HG03521 (cell line): ENCODE data around the gene FRYL.
"Not testable (repeated sequence)": the region's sequence is repeated elsewhere in the genome, so short reads cannot be mapped to it uniquely, and the experiment has no call there.

Experiments
- ATAC-seq: cut with Tn5 transposase; IDR thresholded peaks from one replicate; pipeline ENCODE4 v1.9.1; 2021; ENCODE audit warnings: mild to moderate bottlenecking, moderate library complexity; ENCODE audit not compliant: unreplicated experiment

Gene FRYL

GRCh38 chr4:48704091-48704802, 75.8 kb downstream of the FRYL start:
- ATAC-seq: no peak

- peak; percentile 11 for ATAC-seq
These were observed 80.6 kb downstream of the FRYL start for GRCh38 chr4:48699475-48699874.

- no peak for ATAC-seq
These were observed 81.8 kb downstream of the FRYL start for GRCh38 chr4:48698029-48698971.

GRCh38 chr4:48697516-48697915, 82.6 kb downstream of the FRYL start:
- not testable (repeated sequence) for ATAC-seq

- no peak for ATAC-seq
These were observed 85.3 kb downstream of the FRYL start for GRCh38 chr4:48694824-48695223.

- no peak for ATAC-seq
These were observed 86.1 kb downstream of the FRYL start for GRCh38 chr4:48693856-48694574.

GRCh38 chr4:48692897-48693296, 87.2 kb downstream of the FRYL start:
- ATAC-seq: no peak

GRCh38 chr4:48692044-48692443, 88.0 kb downstream of the FRYL start:
- ATAC-seq: no peak

- ATAC-seq: no peak
These were observed 91.1 kb downstream of the FRYL start for GRCh38 chr4:48688953-48689352.

- ATAC-seq: no peak
These were observed 92.6 kb downstream of the FRYL start for GRCh38 chr4:48687313-48688051.

- ATAC-seq: no peak
These were observed 93.7 kb downstream of the FRYL start for GRCh38 chr4:48686369-48686768.

- ATAC-seq: peak; percentile 73
These were observed 96.1 kb downstream of the FRYL start for GRCh38 chr4:48683784-48684666.

- not testable (repeated sequence) for ATAC-seq
These were observed 97.2 kb downstream of the FRYL start for GRCh38 chr4:48682870-48683269.

GRCh38 chr4:48681856-48682255, 98.2 kb downstream of the FRYL start:
- peak; percentile 65 for ATAC-seq

GRCh38 chr4:48680848-48681568, 99.1 kb downstream of the FRYL start:
- ATAC-seq: no peak

GRCh38 chr4:48673537-48673936, 106.5 kb downstream of the FRYL start:
- ATAC-seq: no peak

- ATAC-seq: no peak
These were observed 109.5 kb downstream of the FRYL start for GRCh38 chr4:48670587-48670986.

GRCh38 chr4:48669086-48669485, 111.0 kb downstream of the FRYL start:
- no peak for ATAC-seq
